ENCODE measurements around the gene FKBP9.
"Not testable (repeated sequence)": the region's sequence is repeated elsewhere in the genome, so short reads cannot be mapped to it uniquely, and the experiment has no call there.

Gene FKBP9, protein sequence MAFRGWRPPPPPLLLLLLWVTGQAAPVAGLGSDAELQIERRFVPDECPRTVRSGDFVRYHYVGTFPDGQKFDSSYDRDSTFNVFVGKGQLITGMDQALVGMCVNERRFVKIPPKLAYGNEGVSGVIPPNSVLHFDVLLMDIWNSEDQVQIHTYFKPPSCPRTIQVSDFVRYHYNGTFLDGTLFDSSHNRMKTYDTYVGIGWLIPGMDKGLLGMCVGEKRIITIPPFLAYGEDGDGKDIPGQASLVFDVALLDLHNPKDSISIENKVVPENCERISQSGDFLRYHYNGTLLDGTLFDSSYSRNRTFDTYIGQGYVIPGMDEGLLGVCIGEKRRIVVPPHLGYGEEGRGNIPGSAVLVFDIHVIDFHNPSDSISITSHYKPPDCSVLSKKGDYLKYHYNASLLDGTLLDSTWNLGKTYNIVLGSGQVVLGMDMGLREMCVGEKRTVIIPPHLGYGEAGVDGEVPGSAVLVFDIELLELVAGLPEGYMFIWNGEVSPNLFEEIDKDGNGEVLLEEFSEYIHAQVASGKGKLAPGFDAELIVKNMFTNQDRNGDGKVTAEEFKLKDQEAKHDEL

DNA sequence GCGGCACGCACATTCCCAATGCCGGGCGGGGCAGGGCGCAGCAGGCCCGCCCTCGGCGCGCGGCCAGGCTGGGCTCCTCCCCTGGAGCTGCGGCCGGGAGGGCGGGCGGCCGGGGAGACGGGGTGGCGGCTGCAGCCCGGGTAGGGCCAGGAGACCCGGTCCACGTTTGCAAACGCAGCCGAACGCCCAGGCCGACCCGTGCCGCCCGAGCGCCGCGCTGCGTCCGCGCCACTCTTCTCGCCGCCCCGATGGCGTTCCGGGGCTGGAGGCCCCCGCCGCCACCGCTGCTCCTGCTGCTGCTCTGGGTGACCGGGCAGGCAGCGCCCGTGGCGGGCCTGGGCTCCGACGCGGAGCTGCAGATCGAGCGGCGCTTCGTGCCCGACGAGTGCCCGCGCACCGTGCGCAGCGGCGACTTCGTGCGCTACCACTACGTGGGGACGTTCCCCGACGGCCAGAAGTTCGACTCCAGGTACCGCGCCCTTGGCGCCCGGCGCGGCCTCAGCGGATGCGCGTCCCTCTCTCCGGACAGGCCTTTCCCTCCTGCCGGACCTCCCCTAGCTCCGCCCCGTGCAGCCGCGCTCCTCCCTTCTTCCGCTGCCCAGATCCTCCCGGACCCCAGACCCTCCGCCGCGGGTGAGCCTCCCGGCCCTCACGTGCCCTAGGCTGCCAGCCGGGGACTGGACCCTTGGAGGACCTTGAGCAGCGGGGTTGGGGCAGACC is at the start of gene FKBP9:
Gene FKBP9 (plus strand): TSS at position 115 of the 720 bp plus-strand sequence. CDS start 134 bp downstream, at position 249.
- CTCF ChIA-PET, result interaction anchor here (0.6 to 1.9 kb wide), 2 partner anchors 111 to 165 kb away, joined by 3 to 8 read pairs; no protein-coding TSS in a partner anchor
- Mint-ChIP-seq H3K27me3 (peaks cover 69% of the 10 kb centered on the region), H3K9me3 (no peaks in the 10 kb centered on the region), H3K27ac (no peak within 1 kb of the TSS), H3K4me1 (peaks cover 7% of the 10 kb centered on the region), H3K4me3 (peak within 1 kb of the TSS; percentile 68), H3K36me3 (no peaks in the 10 kb centered on the region)
- peak; percentile 39 for DNase-seq

DNA sequence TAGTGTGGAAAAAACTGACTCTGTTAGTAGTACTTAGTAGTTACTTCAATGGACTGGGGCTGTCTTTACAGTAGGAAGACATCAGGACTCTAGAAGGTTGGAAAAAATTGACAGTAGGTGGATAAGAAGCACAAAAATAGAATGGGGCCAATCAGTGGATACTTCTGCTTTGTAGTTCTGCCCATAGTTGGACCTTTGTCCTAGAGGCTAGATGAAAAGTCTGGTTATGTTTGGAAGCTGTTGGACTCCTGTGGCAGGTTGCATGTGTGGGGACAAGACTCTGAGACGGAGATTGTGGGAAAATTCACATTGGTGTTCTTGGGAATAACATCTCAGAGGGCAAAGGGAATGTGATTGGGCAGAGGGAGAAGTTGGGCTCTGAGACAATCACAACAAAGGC is 47.0 kb upstream of the FKBP9 start:
- DNase-seq, result no peak
- Mint-ChIP-seq H3K4me3 (no peak overlapping the region), H3K36me3 (peaks cover 2% of the 10 kb centered on the region), H3K9me3 (no peaks in the 10 kb centered on the region), H3K27ac (no peak overlapping the region), H3K27me3 (no peaks in the 10 kb centered on the region), H3K4me1 (peaks cover 11% of the 10 kb centered on the region)
- CTCF ChIA-PET, result no interaction called here

DNA sequence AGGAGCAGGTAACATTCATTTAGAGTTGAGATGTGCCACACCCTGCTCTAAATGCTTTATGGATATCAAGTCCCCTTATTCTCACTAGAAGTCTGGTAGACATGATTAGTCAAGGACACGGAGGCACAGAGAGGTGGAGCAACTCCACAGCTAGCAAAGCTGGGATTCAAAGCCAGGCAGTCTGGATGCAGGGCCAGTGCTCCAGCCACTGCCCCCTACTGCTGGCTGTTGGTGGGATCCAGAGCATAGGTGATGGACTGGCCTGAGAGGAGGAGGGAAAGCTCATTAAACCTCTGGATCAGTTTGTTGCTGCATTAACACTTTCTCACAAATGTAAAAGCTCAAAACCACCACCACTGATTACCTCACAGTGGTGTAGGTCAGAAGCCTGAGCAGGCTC is 43.1 kb upstream of the FKBP9 start:
- no peaks in the 10 kb centered on the region for H3K27me3 Mint-ChIP-seq
- DNase-seq, result no peak
- no peak overlapping the region for H3K27ac Mint-ChIP-seq
- H3K4me3 Mint-ChIP-seq, result no peak overlapping the region
- no peaks in the 10 kb centered on the region for H3K4me1 Mint-ChIP-seq
- CTCF ChIA-PET, result interaction anchor here (1.4 kb wide), 1 partner anchor 67 kb away, joined by 3 read pairs; no protein-coding TSS in a partner anchor
- H3K36me3 Mint-ChIP-seq, result peaks cover 8% of the 10 kb centered on the region
- H3K9me3 Mint-ChIP-seq, result no peaks in the 10 kb centered on the region

DNA sequence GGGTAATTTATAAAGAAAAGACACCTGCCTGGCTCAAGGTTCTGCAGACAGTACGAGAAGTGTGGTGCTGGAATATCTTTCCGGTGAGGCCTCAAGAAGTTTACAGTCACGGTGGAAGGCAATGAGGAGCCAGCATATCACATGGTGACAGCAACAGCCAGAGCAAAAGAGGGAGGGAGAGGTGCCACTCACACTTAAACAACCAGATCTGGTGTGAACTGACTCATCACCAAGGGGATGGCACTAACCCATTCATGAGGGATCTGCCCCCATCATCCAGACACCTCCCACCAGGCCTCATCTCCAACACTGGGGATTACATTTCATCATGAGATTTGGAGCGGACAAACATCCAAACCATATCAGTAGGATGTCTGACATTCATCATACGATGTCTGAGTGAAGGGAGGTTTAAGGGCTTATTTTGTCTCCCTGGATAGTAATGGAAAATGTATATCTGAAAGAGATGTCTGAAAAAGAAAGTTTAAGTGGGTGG is 42.2 kb upstream of the FKBP9 start:
- CTCF ChIA-PET, result no interaction called here
- no peak overlapping the region for H3K4me3 Mint-ChIP-seq
- DNase-seq, result no peak
- H3K27me3 Mint-ChIP-seq, result no peaks in the 10 kb centered on the region
- H3K27ac Mint-ChIP-seq, result peak overlapping the region; percentile 66
- H3K36me3 Mint-ChIP-seq, result peaks cover 8% of the 10 kb centered on the region
- no peaks in the 10 kb centered on the region for H3K4me1 Mint-ChIP-seq
- H3K9me3 Mint-ChIP-seq, result no peaks in the 10 kb centered on the region

DNA sequence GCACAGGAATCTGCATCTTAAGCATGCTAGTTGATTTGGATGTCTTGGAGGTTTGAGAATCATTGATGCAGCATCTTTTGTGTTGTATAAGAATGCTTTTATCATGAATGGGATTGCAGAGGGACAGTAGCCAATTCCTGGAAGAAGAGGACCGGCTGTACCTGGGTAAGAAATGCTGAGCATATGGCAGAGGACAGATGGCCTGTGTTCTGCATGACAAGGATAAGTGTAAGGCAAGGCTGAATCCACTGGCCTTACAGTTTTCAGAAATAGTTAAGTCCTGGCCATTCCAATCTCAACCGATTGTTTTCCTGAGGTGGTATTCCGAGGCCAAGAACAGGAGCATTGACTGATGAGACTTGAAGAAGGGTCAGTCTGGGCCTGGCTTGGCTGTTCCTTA is 41.2 kb upstream of the FKBP9 start:
- H3K27ac Mint-ChIP-seq, result no peak overlapping the region
- no peaks in the 10 kb centered on the region for H3K27me3 Mint-ChIP-seq
- peaks cover 8% of the 10 kb centered on the region for H3K36me3 Mint-ChIP-seq
- H3K9me3 Mint-ChIP-seq, result no peaks in the 10 kb centered on the region
- no peak for DNase-seq
- H3K4me1 Mint-ChIP-seq, result no peaks in the 10 kb centered on the region
- no peak overlapping the region for H3K4me3 Mint-ChIP-seq
- CTCF ChIA-PET, result no interaction called here

DNA sequence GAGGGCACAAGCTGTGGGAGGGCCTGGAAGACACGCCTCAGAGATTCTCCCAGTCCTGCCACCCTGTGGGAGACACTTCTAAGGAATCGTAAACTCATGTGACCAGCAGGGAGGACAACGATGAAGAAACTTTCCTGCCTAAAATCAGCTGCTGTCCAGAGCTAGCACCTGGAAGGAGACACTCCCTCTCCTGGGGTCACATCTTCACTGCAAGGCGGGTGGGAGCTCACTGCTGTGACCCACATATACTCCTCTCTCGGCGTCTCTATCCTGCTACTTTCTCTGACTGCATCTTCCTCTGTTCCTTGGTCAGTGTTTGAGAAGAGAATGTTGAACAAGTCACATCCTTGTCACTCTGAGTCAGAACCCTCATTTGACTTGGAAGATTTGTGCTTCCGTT is 40.2 kb upstream of the FKBP9 start:
- H3K4me3 Mint-ChIP-seq, H3K27me3 Mint-ChIP-seq, CTCF ChIA-PET, DNase-seq, H3K27ac Mint-ChIP-seq, H3K4me1 Mint-ChIP-seq, H3K9me3 Mint-ChIP-seq: not testable (repeated sequence)
- H3K36me3 Mint-ChIP-seq, result peaks cover 10% of the 10 kb centered on the region

DNA sequence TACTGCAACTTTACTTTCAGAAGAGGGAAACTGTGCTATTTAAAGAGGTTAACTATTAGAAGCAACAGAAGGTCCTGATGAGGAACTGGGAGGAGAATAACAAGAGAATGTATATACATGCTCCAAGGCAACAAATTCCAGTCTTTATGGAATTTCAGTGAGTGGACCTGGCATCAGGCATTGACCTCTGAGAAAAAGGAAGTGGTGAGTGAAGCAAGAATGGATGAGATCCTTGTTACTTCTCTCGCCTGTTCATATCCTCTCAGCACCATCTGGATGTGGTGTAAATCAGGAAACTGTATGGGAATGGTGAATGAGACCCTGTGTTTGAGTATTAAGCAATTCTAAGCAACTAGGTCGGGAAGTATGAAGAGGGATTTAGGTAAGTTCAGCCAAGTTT is 35.3 kb upstream of the FKBP9 start:
- Mint-ChIP-seq H3K27ac (no peak overlapping the region), H3K27me3 (no peaks in the 10 kb centered on the region), H3K4me1 (peaks cover 2% of the 10 kb centered on the region), H3K36me3 (peaks cover 11% of the 10 kb centered on the region), H3K4me3 (no peak overlapping the region), H3K9me3 (no peaks in the 10 kb centered on the region)
- DNase-seq, result no peak
- CTCF ChIA-PET, result no interaction called here

DNA sequence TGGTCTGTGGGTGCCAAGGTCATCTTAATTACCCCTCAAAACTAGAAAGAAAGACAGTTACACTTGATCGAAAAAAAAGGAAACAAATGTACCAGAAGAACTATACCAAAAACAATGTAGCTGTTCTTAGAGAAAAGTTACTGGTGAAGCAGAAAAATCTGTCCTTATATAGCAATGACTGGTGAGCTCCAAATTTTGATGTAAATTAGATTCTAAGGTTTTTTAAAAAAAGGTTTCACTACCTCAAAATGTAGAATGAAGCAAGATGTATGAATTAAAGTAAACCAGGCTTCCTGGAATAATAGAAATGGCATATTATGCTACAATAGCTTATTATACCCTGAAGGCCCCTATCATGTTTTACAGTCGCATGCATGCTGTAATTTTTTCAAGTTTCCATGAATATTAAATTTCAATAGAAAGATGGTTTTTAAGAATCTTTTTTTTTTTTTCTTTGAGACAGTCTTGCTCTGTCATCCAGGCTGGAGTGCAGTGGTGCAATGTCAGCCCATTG is 28.4 kb upstream of the FKBP9 start:
- no peak overlapping the region for H3K27ac Mint-ChIP-seq
- no peak overlapping the region for H3K4me3 Mint-ChIP-seq
- H3K4me1 Mint-ChIP-seq, result no peaks in the 10 kb centered on the region
- no peaks in the 10 kb centered on the region for H3K9me3 Mint-ChIP-seq
- no peak for DNase-seq
- no peaks in the 10 kb centered on the region for H3K27me3 Mint-ChIP-seq
- CTCF ChIA-PET, result no interaction called here
- peaks cover under 1% of the 10 kb centered on the region for H3K36me3 Mint-ChIP-seq

DNA sequence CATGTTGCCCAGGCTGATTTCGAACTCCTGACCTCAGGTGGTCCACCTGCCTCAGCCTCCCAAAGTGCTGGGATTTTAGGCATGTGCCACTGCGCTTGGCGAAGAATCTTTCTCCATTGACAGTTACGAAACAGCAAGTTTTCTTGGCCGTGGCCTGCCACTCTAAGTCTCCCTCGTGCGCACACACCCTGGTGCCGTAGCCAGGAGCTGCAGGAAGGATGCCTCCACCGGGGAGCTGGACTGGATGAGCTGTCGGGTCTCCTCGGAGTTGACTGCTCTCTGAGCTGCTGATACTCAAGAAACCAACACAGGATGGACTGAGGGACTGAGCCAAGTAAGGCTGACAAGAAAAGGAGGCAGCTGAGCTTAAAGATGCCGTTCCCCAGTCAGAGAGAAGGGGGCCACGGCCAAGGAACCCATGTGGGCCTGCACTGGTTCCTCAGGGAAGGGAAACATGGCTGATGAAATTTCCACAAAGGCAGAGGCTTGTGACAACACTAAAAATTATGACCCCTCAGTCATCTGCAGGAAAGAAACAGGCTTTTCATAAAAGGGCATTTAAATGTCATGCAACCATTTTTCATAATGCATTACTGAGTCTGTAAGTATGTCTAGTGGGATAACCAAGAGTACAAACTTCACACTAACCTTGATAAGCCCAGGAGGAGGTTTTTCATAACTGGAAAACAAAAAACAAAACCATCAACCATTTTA is 27.7 kb upstream of the FKBP9 start:
- Mint-ChIP-seq H3K27me3 (no peaks in the 10 kb centered on the region), H3K4me3 (no peak overlapping the region), H3K36me3 (no peaks in the 10 kb centered on the region), H3K4me1 (no peaks in the 10 kb centered on the region), H3K9me3 (no peaks in the 10 kb centered on the region), H3K27ac (no peak overlapping the region)
- DNase-seq, result no peak
- CTCF ChIA-PET, result no interaction called here

DNA sequence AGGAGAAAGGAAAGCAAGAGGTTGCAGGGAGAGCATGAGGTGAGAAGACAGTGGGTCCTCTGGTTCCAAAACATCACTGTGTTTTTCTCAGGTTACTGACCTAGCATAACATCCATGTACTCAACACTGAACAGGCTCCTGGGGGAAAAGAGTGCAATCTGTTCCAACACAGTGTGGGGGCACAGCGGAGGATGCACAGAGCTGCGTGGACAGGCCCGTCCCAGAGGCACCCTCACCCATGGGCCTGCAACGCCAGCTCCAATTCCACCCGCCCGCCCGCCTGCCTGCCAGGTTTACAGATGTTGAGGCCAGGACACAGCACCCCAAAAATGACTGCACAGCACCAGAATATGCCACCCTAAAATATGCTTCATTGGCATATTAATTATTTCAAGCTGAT is 26.9 kb upstream of the FKBP9 start:
- DNase-seq, result no peak
- CTCF ChIA-PET, result interaction anchor here (1.5 kb wide), 1 partner anchor 83 kb away, joined by 3 read pairs; no protein-coding TSS in a partner anchor
- Mint-ChIP-seq H3K4me3 (no peak overlapping the region), H3K36me3 (no peaks in the 10 kb centered on the region), H3K4me1 (no peaks in the 10 kb centered on the region), H3K27ac (no peak overlapping the region), H3K27me3 (no peaks in the 10 kb centered on the region), H3K9me3 (no peaks in the 10 kb centered on the region)

DNA sequence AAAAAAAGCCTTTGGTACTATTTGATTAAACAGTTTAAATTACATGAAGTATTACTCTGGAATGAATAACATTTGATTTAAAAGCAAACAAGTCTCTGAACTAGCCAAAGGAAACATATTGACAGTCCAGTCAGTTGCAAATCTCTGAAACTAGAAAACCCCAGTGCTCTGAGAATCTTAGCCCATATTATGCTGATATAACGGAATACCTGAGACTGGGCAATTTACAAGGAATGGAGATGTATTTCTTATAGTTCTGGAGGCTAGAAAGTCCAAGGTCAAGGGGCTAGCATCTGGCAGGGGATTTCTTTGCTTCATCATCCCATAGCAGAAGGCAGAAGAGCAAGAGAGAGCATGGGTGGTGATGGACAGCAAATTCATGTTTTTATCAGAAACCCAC is 21.7 kb upstream of the FKBP9 start:
- CTCF ChIA-PET, result no interaction called here
- no peaks in the 10 kb centered on the region for H3K9me3 Mint-ChIP-seq
- H3K36me3 Mint-ChIP-seq, result no peaks in the 10 kb centered on the region
- DNase-seq, result no peak
- H3K27ac Mint-ChIP-seq, result no peak overlapping the region
- H3K4me1 Mint-ChIP-seq, result no peaks in the 10 kb centered on the region
- no peak overlapping the region for H3K4me3 Mint-ChIP-seq
- H3K27me3 Mint-ChIP-seq, result no peaks in the 10 kb centered on the region

DNA sequence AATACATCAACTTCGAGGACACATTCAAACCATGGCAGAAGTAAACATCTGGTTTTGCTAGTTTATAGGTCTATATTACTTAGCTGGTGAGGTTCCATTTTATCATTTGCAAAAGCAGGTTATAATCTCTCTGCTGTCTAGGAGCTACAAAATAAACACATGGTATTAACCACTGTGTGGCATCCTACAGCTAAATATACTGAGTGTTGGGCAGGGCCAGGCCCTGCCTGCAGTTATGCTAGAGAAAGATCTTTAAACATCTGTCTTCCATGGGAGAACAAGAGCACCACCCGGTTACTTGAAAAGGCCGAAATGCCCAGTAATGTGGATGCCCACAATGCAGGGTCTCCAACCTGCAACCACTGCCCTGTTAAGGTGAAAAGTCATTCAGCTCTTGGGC is 20.6 kb upstream of the FKBP9 start:
- DNase-seq, result no peak
- Mint-ChIP-seq H3K27me3 (no peaks in the 10 kb centered on the region), H3K27ac (no peak overlapping the region), H3K4me3 (no peak overlapping the region), H3K4me1 (peaks cover 8% of the 10 kb centered on the region), H3K9me3 (no peaks in the 10 kb centered on the region), H3K36me3 (peaks cover 2% of the 10 kb centered on the region)
- CTCF ChIA-PET, result no interaction called here

DNA sequence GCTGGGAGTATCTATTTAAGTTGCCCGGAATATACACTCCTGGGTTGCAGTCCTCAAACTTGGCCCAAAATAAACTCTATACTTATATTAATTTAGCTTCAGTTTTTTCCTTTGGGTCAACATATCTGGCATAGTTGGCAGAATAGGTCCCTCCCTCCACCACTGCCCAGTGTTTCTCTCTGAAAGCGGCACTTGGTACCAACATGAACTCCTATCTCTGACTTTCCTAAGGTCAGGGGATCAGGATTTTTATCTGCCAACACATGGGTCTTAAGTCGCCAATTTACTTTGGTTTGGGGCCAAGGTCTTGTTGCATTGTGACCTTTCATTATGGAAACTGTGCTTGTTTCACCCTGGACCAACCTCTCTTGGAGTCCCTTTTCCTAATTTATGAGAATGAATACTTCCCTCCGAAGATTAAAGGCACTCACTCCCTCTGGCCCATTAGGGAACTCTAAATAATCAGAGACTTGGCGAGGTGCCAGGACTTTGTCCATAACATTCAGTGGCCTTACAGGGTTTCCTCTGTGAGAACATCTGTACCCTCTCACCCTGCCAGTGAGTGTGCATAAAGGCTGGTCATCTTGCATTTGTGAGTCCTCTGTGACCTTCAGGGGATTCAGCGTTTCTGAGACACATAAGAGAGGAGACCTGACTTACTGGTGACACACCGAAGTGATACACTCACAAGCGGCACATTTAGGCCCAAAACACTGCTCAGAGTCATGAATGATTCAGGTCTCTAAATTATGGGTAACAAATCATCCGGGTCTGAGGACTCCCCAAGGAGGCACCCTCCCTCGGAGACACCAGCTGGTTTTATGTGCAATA is 19.7 kb upstream of the FKBP9 start:
- no peak for DNase-seq
- H3K9me3 Mint-ChIP-seq, result no peaks in the 10 kb centered on the region
- peaks cover 5% of the 10 kb centered on the region for H3K27me3 Mint-ChIP-seq
- H3K4me3 Mint-ChIP-seq, result no peak overlapping the region
- H3K36me3 Mint-ChIP-seq, result peaks cover 2% of the 10 kb centered on the region
- H3K4me1 Mint-ChIP-seq, result peaks cover 14% of the 10 kb centered on the region
- no peak overlapping the region for H3K27ac Mint-ChIP-seq
- CTCF ChIA-PET, result no interaction called here

Data from activated naive CD4-positive, alpha-beta T cell treated with anti-CD3 and anti-CD28 coated beads, Interleukin-2, amount 10 ng/mL, durations not matched to agents 7 days and 5 days (primary cell).